ENCODE data around the gene PCIF1. TPM values are rescaled to one million over a fixed set of nuclear protein-coding genes. Genes with fewer than 3 reads are reported as not detected.
A peak's percentile ranks its signal among the peaks of the same experiment; 100 is the strongest.

The PCIF1 gene
- total and polyA plus RNA-seq, 5 donors from 2014 or later: 82.0 to 95.3 (median 92.3) TPM

- peaks cover 61% of the 10 kb centered on the region for H3K36me3 ChIP-seq (ENCODE audit: control insufficient read depth, insufficient read depth, low read length)
- no peaks in the 10 kb centered on the region for H3K9me3 Mint-ChIP-seq
- DNase-seq (no peak), ATAC-seq (ENCODE audit: low read depth in 2 of 2) (no peak)
- H3K27ac ChIP-seq (ENCODE audit: insufficient read depth, low read length, poor library complexity, severe bottlenecking): no peak overlapping the region
- peaks cover 28% of the 10 kb centered on the region for H3K4me1 ChIP-seq (ENCODE audit: control insufficient read depth, insufficient read depth, low read length, poor library complexity, severe bottlenecking)
- no peak overlapping the region for H3K27ac Mint-ChIP-seq
- H3K27me3 ChIP-seq (ENCODE audit: control insufficient read depth, insufficient read depth, low read length): no peaks in the 10 kb centered on the region
- H3K4me3 ChIP-seq (ENCODE audit: low read depth, low read length): no peak overlapping the region
- peaks cover 9 to 29% (median 17%) of the 10 kb centered on the region in 4 donors for H3K4me1 Mint-ChIP-seq
- peaks cover 10% of the 10 kb centered on the region for H3K27me3 Mint-ChIP-seq
- H3K4me3 Mint-ChIP-seq: peak overlapping the region in 2 of 4 donors; percentile 19 to 38
- peaks cover 14% of the 10 kb centered on the region for H3K36me3 Mint-ChIP-seq
- no peaks in the 10 kb centered on the region for H3K9me3 ChIP-seq (ENCODE audit: control insufficient read depth in 2 of 2, low read length in 2 of 2)
Observed at GRCh38 chr20:45967551-45968080, 33.1 kb downstream of the PCIF1 start.

- no peaks in the 10 kb centered on the region for H3K9me3 ChIP-seq (ENCODE audit: control insufficient read depth in 2 of 2, low read length in 2 of 2)
- peaks cover 9 to 31% (median 18%) of the 10 kb centered on the region in 4 donors for H3K4me1 Mint-ChIP-seq
- H3K36me3 ChIP-seq (ENCODE audit: control insufficient read depth, insufficient read depth, low read length): peaks cover 57% of the 10 kb centered on the region
- H3K4me1 ChIP-seq (ENCODE audit: control insufficient read depth, insufficient read depth, low read length, poor library complexity, severe bottlenecking): peaks cover 32% of the 10 kb centered on the region
- no peaks in the 10 kb centered on the region for H3K9me3 Mint-ChIP-seq
- no peaks in the 10 kb centered on the region for H3K27me3 ChIP-seq (ENCODE audit: control insufficient read depth, insufficient read depth, low read length)
- peaks cover 10% of the 10 kb centered on the region for H3K36me3 Mint-ChIP-seq
- H3K27ac Mint-ChIP-seq: no peak overlapping the region
- H3K4me3 ChIP-seq (ENCODE audit: low read depth, low read length): no peak overlapping the region
- peak overlapping the region in 1 of 4 donors; percentile 71 for H3K4me3 Mint-ChIP-seq
- ATAC-seq (ENCODE audit: low read depth in 2 of 2) (no peak), DNase-seq (no peak)
- H3K27ac ChIP-seq (ENCODE audit: insufficient read depth, low read length, poor library complexity, severe bottlenecking): no peak overlapping the region
- peaks cover 10% of the 10 kb centered on the region for H3K27me3 Mint-ChIP-seq
Observed at GRCh38 chr20:45968081-45968671, 33.7 kb downstream of the PCIF1 start.

GRCh38 chr20:45968801-45969711 lies 34.6 kb downstream of the PCIF1 start:
- H3K36me3 Mint-ChIP-seq: peaks cover 9% of the 10 kb centered on the region
- ATAC-seq (ENCODE audit: low read depth in 2 of 2) (no peak), DNase-seq (no peak)
- peak overlapping the region in 2 of 3 donors; percentile 91 to 100 for H3K27ac Mint-ChIP-seq
- Histone ChIP-seq H3K27me3 (ENCODE audit: control insufficient read depth, insufficient read depth, low read length) (no peaks in the 10 kb centered on the region), H3K27ac (ENCODE audit: insufficient read depth, low read length, poor library complexity, severe bottlenecking) (no peak overlapping the region), H3K4me1 (ENCODE audit: control insufficient read depth, insufficient read depth, low read length, poor library complexity, severe bottlenecking) (peaks cover 32% of the 10 kb centered on the region), H3K4me3 (ENCODE audit: low read depth, low read length) (peak overlapping the region; percentile 96), H3K9me3 (ENCODE audit: control insufficient read depth in 2 of 2, low read length in 2 of 2) (no peaks in the 10 kb centered on the region), H3K36me3 (ENCODE audit: control insufficient read depth, insufficient read depth, low read length) (peaks cover 48% of the 10 kb centered on the region)
- H3K4me3 Mint-ChIP-seq: peak overlapping the region in 3 of 4 donors; percentile 95 to 96 (median 96)
- peaks cover 10% of the 10 kb centered on the region for H3K27me3 Mint-ChIP-seq
- H3K9me3 Mint-ChIP-seq: no peaks in the 10 kb centered on the region
- peaks cover 9 to 31% (median 18%) of the 10 kb centered on the region in 4 donors for H3K4me1 Mint-ChIP-seq

- H3K4me1 ChIP-seq (ENCODE audit: control insufficient read depth, insufficient read depth, low read length, poor library complexity, severe bottlenecking): peaks cover 32% of the 10 kb centered on the region
- Mint-ChIP-seq H3K36me3 (peaks cover 9% of the 10 kb centered on the region), H3K4me1 (peaks cover 9 to 31% (median 18%) of the 10 kb centered on the region in 4 donors), H3K4me3 (peak overlapping the region; percentile 95 to 99 (median 96)), H3K27me3 (peaks cover 10% of the 10 kb centered on the region), H3K27ac (peak overlapping the region; percentile 91 to 100 (median 100)), H3K9me3 (no peaks in the 10 kb centered on the region)
- ATAC-seq (ENCODE audit: low read depth in 2 of 2) (no peak), DNase-seq (peak in 2 of 3 donors; percentile 31 to 53)
- no peaks in the 10 kb centered on the region for H3K9me3 ChIP-seq (ENCODE audit: control insufficient read depth in 2 of 2, low read length in 2 of 2)
- H3K27me3 ChIP-seq (ENCODE audit: control insufficient read depth, insufficient read depth, low read length): no peaks in the 10 kb centered on the region
- no peak overlapping the region for H3K27ac ChIP-seq (ENCODE audit: insufficient read depth, low read length, poor library complexity, severe bottlenecking)
- peak overlapping the region; percentile 96 for H3K4me3 ChIP-seq (ENCODE audit: low read depth, low read length)
- peaks cover 40% of the 10 kb centered on the region for H3K36me3 ChIP-seq (ENCODE audit: control insufficient read depth, insufficient read depth, low read length)
Observed at GRCh38 chr20:45969712-45970634, 35.5 kb downstream of the PCIF1 start.

- Mint-ChIP-seq H3K4me3 (peak overlapping the region; percentile 95 to 99 (median 96)), H3K36me3 (peaks cover 9% of the 10 kb centered on the region), H3K9me3 (no peaks in the 10 kb centered on the region), H3K27me3 (peaks cover 10% of the 10 kb centered on the region), H3K4me1 (peaks cover 9 to 29% (median 18%) of the 10 kb centered on the region in 4 donors), H3K27ac (peak overlapping the region; percentile 91 to 100 (median 100))
- Histone ChIP-seq H3K27ac (ENCODE audit: insufficient read depth, low read length, poor library complexity, severe bottlenecking) (peak overlapping the region; percentile 100), H3K4me1 (ENCODE audit: control insufficient read depth, insufficient read depth, low read length, poor library complexity, severe bottlenecking) (peaks cover 32% of the 10 kb centered on the region), H3K4me3 (ENCODE audit: low read depth, low read length) (peak overlapping the region; percentile 96), H3K9me3 (ENCODE audit: control insufficient read depth in 2 of 2, low read length in 2 of 2) (no peaks in the 10 kb centered on the region), H3K27me3 (ENCODE audit: control insufficient read depth, insufficient read depth, low read length) (no peaks in the 10 kb centered on the region), H3K36me3 (ENCODE audit: control insufficient read depth, insufficient read depth, low read length) (peaks cover 32% of the 10 kb centered on the region)
- peak in 2 of 3 donors; percentile 22 to 30 for DNase-seq
- ATAC-seq (ENCODE audit: low read depth in 2 of 2): no peak
Observed at GRCh38 chr20:45970646-45971424, 36.4 kb downstream of the PCIF1 start.

- peak overlapping the region; percentile 100 for H3K27ac ChIP-seq (ENCODE audit: insufficient read depth, low read length, poor library complexity, severe bottlenecking)
- peaks cover 32% of the 10 kb centered on the region for H3K4me1 ChIP-seq (ENCODE audit: control insufficient read depth, insufficient read depth, low read length, poor library complexity, severe bottlenecking)
- Mint-ChIP-seq H3K4me1 (peaks cover 9 to 29% (median 18%) of the 10 kb centered on the region in 4 donors), H3K27ac (peak overlapping the region; percentile 76 to 100 (median 100)), H3K36me3 (peaks cover 9% of the 10 kb centered on the region), H3K9me3 (no peaks in the 10 kb centered on the region), H3K4me3 (peak overlapping the region; percentile 95 to 99 (median 96)), H3K27me3 (peaks cover 14% of the 10 kb centered on the region)
- H3K27me3 ChIP-seq (ENCODE audit: control insufficient read depth, insufficient read depth, low read length): no peaks in the 10 kb centered on the region
- peaks cover 27% of the 10 kb centered on the region for H3K36me3 ChIP-seq (ENCODE audit: control insufficient read depth, insufficient read depth, low read length)
- peak; percentile 8 to 13 for ATAC-seq (ENCODE audit: low read depth in 2 of 2)
- DNase-seq: no peak
- peak overlapping the region; percentile 96 for H3K4me3 ChIP-seq (ENCODE audit: low read depth, low read length)
- H3K9me3 ChIP-seq (ENCODE audit: control insufficient read depth in 2 of 2, low read length in 2 of 2): no peaks in the 10 kb centered on the region
Observed at GRCh38 chr20:45971425-45971674, 36.9 kb downstream of the PCIF1 start.
